Measurements from ENCODE around the gene AP4B1.

AP4B1 gene

GRCh38 chr1:113895961-113896360, 8.6 kb downstream of the AP4B1 start:
- DNase-seq (ENCODE audit: insufficient read length, low spot score): no peak
- no peak for FAIRE-seq

- DNase-seq (ENCODE audit: insufficient read length, low spot score): no peak
- FAIRE-seq: no peak
These were observed 9.5 kb downstream of the AP4B1 start for GRCh38 chr1:113895098-113895497.

GRCh38 chr1:113893267-113893666, 11.3 kb downstream of the AP4B1 start:
- FAIRE-seq (no peak), DNase-seq (ENCODE audit: insufficient read length, low spot score) (no peak)

DNA sequence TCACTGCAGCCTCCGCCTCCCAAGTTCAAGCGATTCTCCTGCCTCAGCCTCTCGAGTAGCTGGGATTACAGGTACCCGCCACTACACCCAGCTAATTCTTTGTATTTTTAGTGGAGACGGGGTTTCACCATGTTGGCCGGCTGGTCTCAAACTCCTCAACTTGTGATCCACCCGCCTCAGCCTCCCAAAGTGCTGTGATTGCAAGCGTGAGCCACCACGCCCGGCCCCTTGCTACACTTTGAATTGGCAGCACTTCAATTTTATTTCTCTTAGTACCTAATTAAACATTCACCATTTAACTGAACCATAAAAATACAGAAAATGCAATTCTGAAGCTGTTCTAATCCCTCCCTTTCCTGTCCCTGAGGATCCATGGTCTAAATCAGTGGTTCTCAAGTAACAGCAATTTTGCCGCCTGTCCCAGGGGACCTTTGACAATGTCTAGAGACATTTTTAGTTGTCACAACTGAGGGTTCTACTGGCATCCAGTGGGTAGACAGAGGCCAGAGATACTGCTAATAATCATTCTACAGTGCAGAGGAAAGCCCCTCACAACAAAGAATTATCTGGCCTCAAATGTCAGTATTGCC, 12.9 kb downstream of the AP4B1 start:
- no peak for DNase-seq (ENCODE audit: insufficient read length, low spot score)
- FAIRE-seq: no peak

DNA sequence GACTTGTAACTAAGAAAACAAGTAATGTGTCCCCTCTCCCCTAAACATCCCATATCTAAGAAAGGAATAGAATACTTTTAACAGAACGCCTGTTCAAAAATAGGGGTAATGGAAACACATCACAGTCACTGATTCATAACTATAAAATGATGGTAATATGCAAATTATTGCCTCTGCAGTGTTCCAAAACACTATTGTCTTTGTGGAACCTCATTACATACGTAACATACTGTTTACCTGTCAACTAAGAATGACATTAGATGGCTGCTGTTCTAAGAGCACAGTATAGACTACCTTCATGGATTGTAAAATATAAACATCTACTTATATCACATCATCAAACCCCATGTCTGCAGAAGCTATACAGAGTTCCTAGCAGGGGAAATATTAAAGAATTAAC, 13.8 kb downstream of the AP4B1 start:
- DNase-seq (ENCODE audit: insufficient read length, low spot score) (no peak), FAIRE-seq (no peak)

GRCh38 chr1:113887402-113888175, 17.0 kb downstream of the AP4B1 start, which contains the start of gene BCL2L15:
Gene BCL2L15, minus strand, starts transcription at chr1:113887581. Its CDS starts 206 bp downstream, at chr1:113887375.
- no peak for FAIRE-seq
- no peak for DNase-seq (ENCODE audit: insufficient read length, low spot score)

- DNase-seq (ENCODE audit: insufficient read length, low spot score): no peak
- no peak for FAIRE-seq
These were observed 17.9 kb downstream of the AP4B1 start for GRCh38 chr1:113886417-113887401.

DNA sequence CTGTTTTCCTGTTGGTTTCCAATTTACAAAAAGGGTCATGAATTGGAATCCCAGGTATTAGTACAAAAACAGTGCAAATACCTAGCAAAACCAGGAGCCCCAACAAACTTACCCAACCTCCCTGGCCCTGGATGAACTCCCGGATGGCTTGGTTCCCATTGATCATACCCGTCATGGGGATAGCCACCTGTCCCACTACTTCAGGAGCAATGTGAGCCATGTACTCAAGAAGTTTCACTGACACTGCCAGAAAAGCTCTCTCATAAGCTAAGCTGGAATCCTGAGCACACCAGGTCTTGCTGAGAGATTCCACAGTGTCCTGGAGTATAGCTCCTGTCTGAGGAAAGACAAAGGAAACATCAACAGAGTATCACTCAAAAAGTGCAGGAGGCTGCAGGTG, 22.9 kb downstream of the AP4B1 start:
- FAIRE-seq (no peak), DNase-seq (ENCODE audit: insufficient read length, low spot score) (no peak)

- no peak for DNase-seq (ENCODE audit: insufficient read length, low spot score)
- FAIRE-seq: no peak
These were observed 24.9 kb downstream of the AP4B1 start for GRCh38 chr1:113879739-113880038.

DNA sequence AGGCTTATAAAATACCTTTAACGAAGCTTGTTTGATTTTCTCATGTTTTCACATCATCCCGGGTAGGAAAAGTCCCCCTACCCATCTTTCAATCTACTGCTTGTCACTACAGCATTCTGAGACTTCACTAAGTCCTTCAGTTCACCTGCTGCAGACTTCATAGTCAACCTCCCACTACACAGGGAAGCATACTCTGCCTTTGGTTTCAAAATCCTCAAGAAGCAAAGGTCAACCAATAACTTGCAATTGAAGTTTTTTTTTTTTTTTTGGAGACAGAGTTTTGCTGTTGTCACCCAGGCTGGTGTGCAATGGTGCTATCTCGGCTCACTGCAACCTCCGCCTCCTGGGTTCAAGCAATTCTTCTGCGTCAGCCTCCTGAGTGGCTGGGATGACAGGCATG, 28.4 kb downstream of the AP4B1 start:
- FAIRE-seq (no peak), DNase-seq (ENCODE audit: insufficient read length, low spot score) (no peak)

DNA sequence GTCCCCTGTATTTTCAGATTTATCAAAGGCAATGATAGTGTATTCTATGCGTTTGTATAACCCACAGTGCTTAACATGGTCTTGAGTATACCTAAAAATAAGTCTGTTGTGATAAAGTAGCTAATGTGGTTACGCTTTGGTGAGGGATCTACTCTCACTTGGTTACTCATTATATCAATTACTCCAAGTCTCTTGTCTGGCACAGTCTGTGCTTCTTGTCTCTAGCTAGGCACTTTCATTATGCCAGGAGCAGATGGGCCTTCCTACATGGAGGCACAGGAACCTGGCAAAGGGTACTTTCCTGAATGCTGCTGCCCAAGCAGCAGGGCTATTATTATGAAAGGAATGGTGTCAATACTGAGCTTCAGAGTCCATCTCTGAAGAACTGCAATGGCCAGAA, 28.9 kb downstream of the AP4B1 start:
- DNase-seq (ENCODE audit: insufficient read length, low spot score) (no peak), FAIRE-seq (no peak)

GRCh38 chr1:113874012-113874879, 30.4 kb downstream of the AP4B1 start:
- FAIRE-seq (no peak), DNase-seq (ENCODE audit: insufficient read length, low spot score) (no peak)

DNA sequence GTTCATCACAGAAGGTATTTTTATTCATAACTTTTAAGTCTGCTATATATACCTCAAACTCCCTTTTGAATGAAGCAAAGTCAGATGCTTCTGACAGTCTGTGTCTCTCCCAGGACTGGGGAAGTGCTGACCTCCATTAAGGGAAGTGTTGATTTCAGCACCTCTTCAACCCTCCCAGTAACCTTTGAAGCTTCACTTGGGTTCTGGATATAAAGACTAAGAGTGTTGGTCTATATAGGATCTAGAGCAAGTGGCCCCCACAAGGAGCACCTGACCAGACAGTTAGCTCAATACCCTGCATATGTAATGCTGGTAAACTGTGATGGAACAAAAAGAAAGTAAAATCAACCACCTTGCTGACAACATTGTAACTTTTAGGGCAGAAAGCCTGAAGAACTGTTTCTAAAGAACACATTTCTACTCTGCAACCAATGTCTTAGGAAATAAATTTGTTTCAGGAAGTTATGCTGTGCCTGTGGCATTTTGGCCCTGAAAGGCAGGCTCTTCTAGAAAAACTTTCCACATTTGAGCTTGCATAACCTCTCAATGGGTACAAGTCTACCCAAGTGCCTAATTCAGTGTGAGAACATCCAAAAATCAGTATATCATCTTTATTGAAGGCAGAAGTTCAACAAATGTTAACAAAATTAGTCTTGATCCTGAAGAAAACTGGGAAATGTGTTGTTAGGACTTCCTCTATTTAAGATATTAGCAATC, 32.2 kb downstream of the AP4B1 start:
- FAIRE-seq: no peak
- no peak for DNase-seq (ENCODE audit: insufficient read length, low spot score)

- DNase-seq (ENCODE audit: insufficient read length, low spot score): peak; percentile 21
These were observed 32.9 kb downstream of the AP4B1 start, which contains the start of gene PTPN22 for GRCh38 chr1:113871597-113872113. Gene PTPN22, minus strand, starts transcription at chr1:113871712.

DNA sequence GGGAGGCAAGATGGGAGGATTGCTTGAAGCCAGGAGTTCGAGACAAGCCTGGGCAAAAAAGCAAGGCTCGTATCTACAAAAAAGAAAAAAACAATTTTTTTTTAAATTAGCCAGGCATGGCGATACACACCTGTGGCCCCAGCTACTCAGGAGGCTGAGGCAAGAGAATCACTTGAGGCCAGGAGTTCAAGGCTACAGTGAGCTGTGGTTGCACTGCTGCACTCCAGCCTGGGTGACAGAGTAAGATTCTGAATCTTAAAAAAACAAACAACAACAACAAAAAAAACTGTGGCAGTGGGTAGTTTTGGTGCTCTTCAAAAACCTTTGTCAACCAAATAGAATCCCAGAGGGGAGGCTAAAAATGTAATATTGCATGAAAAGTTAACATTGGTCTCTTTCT, 33.8 kb downstream of the AP4B1 start:
- FAIRE-seq (no peak), DNase-seq (ENCODE audit: insufficient read length, low spot score) (no peak)

More at GRCh38 chr1:113871597-113872113, 32.9 kb downstream of the AP4B1 start, which contains the start of gene PTPN22:
- no peak for FAIRE-seq

DNA sequence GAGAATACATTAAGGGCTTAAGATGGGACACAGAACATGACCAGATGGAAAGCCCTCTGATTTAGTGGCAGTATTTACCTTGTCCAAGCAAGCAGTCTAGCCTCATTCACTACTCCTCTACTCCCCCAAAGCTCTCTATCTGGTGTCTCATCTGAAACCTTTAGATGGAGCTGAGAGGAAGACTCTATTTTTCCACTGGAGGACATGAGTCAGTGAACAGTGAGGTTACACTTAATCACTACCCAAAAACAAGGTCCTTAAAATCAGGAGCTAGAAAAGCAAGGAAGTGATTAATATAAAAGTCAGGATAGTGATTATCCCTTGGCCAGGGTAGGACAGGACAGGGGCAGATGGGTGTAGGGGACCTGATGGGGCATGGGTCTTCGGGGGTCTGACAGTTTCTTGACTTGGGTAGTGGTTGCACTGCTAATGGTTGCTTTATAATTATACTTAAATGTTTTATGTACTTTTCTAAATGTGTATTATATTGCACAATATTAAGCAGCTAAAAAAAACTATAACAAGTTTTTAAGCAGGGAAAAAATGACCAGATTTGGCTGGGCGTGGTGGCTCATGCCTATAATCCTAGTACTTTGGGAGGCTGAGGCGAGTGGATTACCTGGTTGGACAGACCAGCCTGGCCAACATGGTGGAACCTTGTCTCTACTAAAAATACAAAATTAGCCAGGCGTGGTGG, 36.1 kb downstream of the AP4B1 start:
- DNase-seq (ENCODE audit: insufficient read length, low spot score) (no peak), FAIRE-seq (no peak)

GRCh38 chr1:113861641-113862040, 43.0 kb downstream of the AP4B1 start:
- no peak for FAIRE-seq
- DNase-seq (ENCODE audit: insufficient read length, low spot score): no peak

DNA sequence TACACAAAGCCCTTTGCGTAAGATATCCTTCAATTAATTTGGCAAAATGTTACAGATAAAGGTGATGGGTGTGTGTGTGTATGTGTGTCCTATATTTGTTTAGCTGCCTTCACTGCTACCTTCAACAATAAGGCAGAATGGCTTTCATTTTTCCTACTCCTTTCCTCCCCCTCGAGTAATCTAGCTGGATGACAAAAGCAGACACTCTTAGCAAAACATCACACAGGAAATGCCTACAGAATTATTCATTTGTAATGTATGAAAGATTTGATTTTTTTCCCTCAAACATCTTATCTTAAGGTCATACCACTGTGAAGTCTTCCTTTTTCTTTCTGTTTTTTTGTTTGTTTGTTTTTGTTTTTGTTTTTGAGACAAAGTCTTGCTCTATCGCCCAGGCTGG, 43.7 kb downstream of the AP4B1 start:
- FAIRE-seq (no peak), DNase-seq (ENCODE audit: insufficient read length, low spot score) (peak; percentile 26)
